HCT116 (cell line): Measurements from ENCODE around the gene STRBP. TPM values are rescaled to one million over a fixed set of nuclear protein-coding genes. Genes with fewer than 3 reads are reported as not detected.

ENCODE experiments used
- ATAC-seq: fragments of 200-7000 bp; cut with Tn5 transposase; 2 replicates; pipeline ENCODE4 v1.9.1; 2020; ENCODE audit warnings: mild to moderate bottlenecking, moderate library complexity
- BruUV-seq: library from RNA; stranded (reverse); fragments of 400-500 nt; replicated peaks from 2 replicates; lab custom pipeline; 2021; lab: Mats Ljungman, UMichigan
- CTCF ChIA-PET: fragments of 300-600 bp; sonication (Branson Sonifier 250); formaldehyde crosslinking; loops from one replicate; lab custom pipeline; 2021; ENCODE audit warnings: antibody characterized with exemption; lab: Charles Lee
- POLR2A ChIA-PET: fragments of 300-600, 350-600 bp; sonication (Branson Sonifier 250); formaldehyde crosslinking; loops from one replicate; lab custom pipeline; 2021; ENCODE audit warnings: antibody characterized with exemption; lab: Charles Lee
- RAD21 ChIA-PET, 2 experiments: fragments of 300-600 bp; sonication (Branson Sonifier 250); formaldehyde crosslinking; loops; one replicate each; lab custom pipeline; 2023; ENCODE audit warnings: low total read pairs in 2 of 2; ENCODE audit not compliant: uncharacterized antibody in 2 of 2, unreplicated experiment in 2 of 2, low non-redundant PET in 1 of 2; lab: Charles Lee
- DNase-seq: peaks from one replicate; pipeline ENCODE4 v3.0.0-alpha.2; 2010; ENCODE audit warnings: low read depth, low spot score
- H2AFZ ChIP-seq: fragments of 200-600 bp; shearing (Covaris generic), sonication (generic); 2 replicates; pipeline ENCODE4 v1.6.1; 2017; ENCODE audit warnings: low read depth, mixed run types, mixed read lengths, antibody characterized with exemption, low read length; ENCODE audit not compliant: poor library complexity, severe bottlenecking
- H3K27ac ChIP-seq: 2 replicates; pipeline ENCODE4 v1.5.1; 2012; ENCODE audit warnings: low read depth, low read length
- H3K27me3 ChIP-seq: fragments of 200-600 bp; sonication (generic); 2 replicates; pipeline ENCODE4 v1.6.1; 2016; ENCODE audit warnings: mixed run types, low read length, mixed read lengths; ENCODE audit not compliant: insufficient read depth
- H3K36me3 ChIP-seq, 2 experiments: fragments of 200-500 bp in 1 of 2; fragments of 200-600 bp in 1 of 2; sonication (Bioruptor generic) in 1 of 2; sonication (generic) in 1 of 2; 2 replicates each; pipeline versions ENCODE4 v1.5.1 to v1.6.1; 2014 to 2016; ENCODE audit warnings: low read length in 2 of 2, inconsistent platforms in 1 of 2, mixed read lengths in 1 of 2, mixed run types in 1 of 2; ENCODE audit not compliant: insufficient read depth in 2 of 2, control insufficient read depth in 1 of 2
- H3K4me1 ChIP-seq, 2 experiments: fragments of 200-600 bp in 1 of 2; sonication (generic) in 1 of 2; 2 replicates each; pipeline versions ENCODE4 v1.5.1 to v1.6.1; 2012 to 2017; ENCODE audit warnings: low read length in 2 of 2, inconsistent platforms in 1 of 2, mild to moderate bottlenecking in 1 of 2, mixed read lengths in 1 of 2, mixed run types in 1 of 2, moderate library complexity in 1 of 2; ENCODE audit not compliant: insufficient read depth in 2 of 2, control insufficient read depth in 1 of 2
- H3K4me2 ChIP-seq: fragments of 200-600 bp; sonication (generic); 2 replicates; pipeline ENCODE4 v1.6.1; 2017; ENCODE audit warnings: mixed run types, low read length, mixed read lengths
- H3K4me3 ChIP-seq, 2 experiments: fragments of 200-600 bp in 1 of 2; sonication (generic) in 1 of 2; replicated peaks in 1 of 2; 2 replicates each; pipeline ENCODE4 v1.5.1; 2011 to 2016; ENCODE audit warnings: low read length in 2 of 2, control low read depth in 1 of 2, low read depth in 1 of 2, mild to moderate bottlenecking in 1 of 2, mixed read lengths in 1 of 2, mixed run types in 1 of 2
- H3K79me2 ChIP-seq: fragments of 200-600 bp; sonication (generic); 2 replicates; pipeline ENCODE4 v1.6.1; 2017; ENCODE audit warnings: mild to moderate bottlenecking, mixed run types, low read length, moderate library complexity, mixed read lengths; ENCODE audit not compliant: insufficient read depth
- H3K9ac ChIP-seq: fragments of 200-600 bp; sonication (generic); 2 replicates; pipeline ENCODE4 v1.6.1; 2016; ENCODE audit warnings: low read length, mixed read lengths
- H3K9me2 ChIP-seq: fragments of 200-600 bp; sonication (generic), shearing (Covaris generic); 2 replicates; pipeline ENCODE4 v1.6.1; 2017; ENCODE audit warnings: mixed run types, mild to moderate bottlenecking, moderate library complexity; ENCODE audit not compliant: insufficient read depth
- H3K9me3 ChIP-seq, 2 experiments: fragments of 200-500 bp in 1 of 2; fragments of 200-600 bp in 1 of 2; sonication (Bioruptor generic) in 1 of 2; sonication (generic) in 1 of 2; 2 replicates each; pipeline ENCODE4 v1.6.1; 2014 to 2017; ENCODE audit warnings: low read length in 2 of 2, mixed read lengths in 2 of 2, inconsistent platforms in 1 of 2, low read depth in 1 of 2, mild to moderate bottlenecking in 1 of 2, mixed run types in 1 of 2, moderate library complexity in 1 of 2; ENCODE audit not compliant: control insufficient read depth in 1 of 2, insufficient read depth in 1 of 2
- H4K20me1 ChIP-seq: fragments of 200-600 bp; sonication (generic), shearing (Covaris generic); 2 replicates; pipeline ENCODE4 v1.6.1; 2017; ENCODE audit warnings: mixed run types, mild to moderate bottlenecking, moderate library complexity; ENCODE audit not compliant: insufficient read depth
- CBX3 ChIP-seq: IDR thresholded peaks from 2 replicates; pipeline ENCODE4 v1.6.1; 2012; ENCODE audit warnings: low read depth
- CEBPB ChIP-seq: IDR thresholded peaks from 2 replicates; pipeline ENCODE4 v1.6.1; 2012; ENCODE audit warnings: low read depth
- EGR1 ChIP-seq: IDR thresholded peaks from 2 replicates; pipeline ENCODE4 v1.6.1; 2012; ENCODE audit warnings: low read depth
- ELF1 ChIP-seq: IDR thresholded peaks from 2 replicates; pipeline ENCODE4 v1.6.1; 2012; ENCODE audit warnings: low read depth, borderline replicate concordance
- EZH2 ChIP-seq: fragments of 200-600 bp; sonication (generic); IDR thresholded peaks from 2 replicates; pipeline ENCODE4 v1.6.1; 2017; ENCODE audit warnings: antibody characterized with exemption, mixed run types
- EZH2phosphoT487 ChIP-seq: fragments of 200-600 bp; IDR thresholded peaks from 2 replicates; pipeline ENCODE4 v1.6.1; 2018; ENCODE audit warnings: antibody characterized with exemption, borderline replicate concordance
- FOSL1 ChIP-seq: IDR thresholded peaks from 2 replicates; pipeline ENCODE4 v1.6.1; 2012; ENCODE audit warnings: low read depth
- POLR2A ChIP-seq: IDR thresholded peaks from 2 replicates; pipeline ENCODE4 v1.7.0; 2011; ENCODE audit warnings: borderline replicate concordance; ENCODE audit not compliant: insufficient read depth, insufficient read length; ENCODE audit errors: extremely low read depth
- POLR2AphosphoS5 ChIP-seq: IDR thresholded peaks from 2 replicates; pipeline ENCODE4 v1.6.1; 2011; ENCODE audit warnings: mild to moderate bottlenecking, low read depth, low read length, moderate library complexity
- RAD21 ChIP-seq: IDR thresholded peaks from 2 replicates; pipeline ENCODE4 v1.6.1; 2012; ENCODE audit warnings: low read depth, mild to moderate bottlenecking
- SRF ChIP-seq: IDR thresholded peaks from 2 replicates; pipeline ENCODE4 v1.6.1; 2012; ENCODE audit warnings: low read depth
- YY1 ChIP-seq: IDR thresholded peaks from 2 replicates; pipeline ENCODE4 v1.6.1; 2011; ENCODE audit warnings: low read length, low read depth, moderate library complexity, mild to moderate bottlenecking; ENCODE audit not compliant: insufficient replicate concordance; ENCODE audit errors: extremely low read depth
- ZBTB33 ChIP-seq: IDR thresholded peaks from 2 replicates; pipeline ENCODE4 v1.6.1; 2011; ENCODE audit warnings: mild to moderate bottlenecking, low read length, moderate library complexity; ENCODE audit not compliant: insufficient replicate concordance; ENCODE audit errors: extremely low read depth
- ZFX ChIP-seq: fragments of 450-650 bp; IDR thresholded peaks from 2 replicates; pipeline ENCODE4 v1.6.1; 2017
- ZNF274 ChIP-seq: fragments of 200-500 bp; sonication (Bioruptor generic); IDR thresholded peaks from 2 replicates; pipeline ENCODE4 v1.6.1; 2014; ENCODE audit warnings: mild to moderate bottlenecking, low read depth, low read length, inconsistent platforms
- intact Hi-C: fragments of 100-400 bp; cut with micrococcal nuclease; formaldehyde crosslinking; loops from 2 replicates; pipeline ENCODE4 v1.10.0; 2022
- total RNA-seq: library from RNA; stranded (reverse); gene quantifications from one replicate; pipeline ENCODE4 v1.2.1, GENCODE V29; 2021; ENCODE audit not compliant: unreplicated experiment
- TF ChIP-seq, protein P1 (sequence below): IDR thresholded peaks from 2 replicates; pipeline ENCODE4 v1.6.1; 2012; ENCODE audit warnings: low read depth
- TF ChIP-seq, protein P2 (sequence below), 3 experiments: fragments of 200-600 bp in 1 of 3; sonication (generic) in 1 of 3; IDR thresholded peaks in 2 of 3; conservative IDR thresholded peaks in 1 of 3; 2 replicates each; pipeline ENCODE4 v1.5.1; 2012 to 2017; ENCODE audit warnings: low read depth in 2 of 3, low read length in 2 of 3, antibody characterized with exemption in 1 of 3, borderline replicate concordance in 1 of 3, control low read depth in 1 of 3, mild to moderate bottlenecking in 1 of 3, mixed read lengths in 1 of 3, mixed run types in 1 of 3, moderate library complexity in 1 of 3; ENCODE audit not compliant: insufficient read depth in 1 of 3
- TF ChIP-seq, protein P3 (sequence below): IDR thresholded peaks from 2 replicates; pipeline ENCODE4 v1.6.1; 2012
- TF ChIP-seq, protein P4 (sequence below): IDR thresholded peaks from 2 replicates; pipeline ENCODE4 v1.6.1; 2012

Gene STRBP
- total RNA-seq, 1 experiment from 2014 or later = 30.4 TPM

GRCh38 chr9:123208626-123209174, 59.7 kb downstream of the STRBP start:
- no TSS peak for BruUV-seq
- Histone ChIP-seq H3K4me2 (no peak overlapping the region), H3K27ac (no peak overlapping the region), H3K27me3 (no peaks in the 10 kb centered on the region), H3K4me3 (no peak overlapping the region), H3K9me3 (no peaks in the 10 kb centered on the region), H3K36me3 (no peaks in the 10 kb centered on the region), H3K4me1 (no peaks in the 10 kb centered on the region), H3K9ac (no peak overlapping the region), H3K79me2 (peaks cover 20% of the 10 kb centered on the region), H3K9me2 (no peaks in the 10 kb centered on the region), H2AFZ (no peak overlapping the region), H4K20me1 (no peaks in the 10 kb centered on the region)
- POLR2A ChIA-PET = no interaction called here
- no peak for ATAC-seq
- intact Hi-C loops = no loop called here
- RAD21 ChIA-PET = no interaction called here
- no peak for DNase-seq
- CTCF ChIA-PET = no interaction called here
- TF ChIP-seq YY1 (no peak), ZFX (no peak), EGR1 (no peak), FOSL1 (no peak), SRF (no peak), POLR2AphosphoS5 (no peak), EZH2phosphoT487 (no peak), POLR2A (no peak), RAD21 (no peak), CEBPB (no peak), ZNF274 (no peak), CBX3 (no peak), ELF1 (no peak), ZBTB33 (no peak), EZH2 (no peak)
- TF ChIP-seq, protein P1, sequence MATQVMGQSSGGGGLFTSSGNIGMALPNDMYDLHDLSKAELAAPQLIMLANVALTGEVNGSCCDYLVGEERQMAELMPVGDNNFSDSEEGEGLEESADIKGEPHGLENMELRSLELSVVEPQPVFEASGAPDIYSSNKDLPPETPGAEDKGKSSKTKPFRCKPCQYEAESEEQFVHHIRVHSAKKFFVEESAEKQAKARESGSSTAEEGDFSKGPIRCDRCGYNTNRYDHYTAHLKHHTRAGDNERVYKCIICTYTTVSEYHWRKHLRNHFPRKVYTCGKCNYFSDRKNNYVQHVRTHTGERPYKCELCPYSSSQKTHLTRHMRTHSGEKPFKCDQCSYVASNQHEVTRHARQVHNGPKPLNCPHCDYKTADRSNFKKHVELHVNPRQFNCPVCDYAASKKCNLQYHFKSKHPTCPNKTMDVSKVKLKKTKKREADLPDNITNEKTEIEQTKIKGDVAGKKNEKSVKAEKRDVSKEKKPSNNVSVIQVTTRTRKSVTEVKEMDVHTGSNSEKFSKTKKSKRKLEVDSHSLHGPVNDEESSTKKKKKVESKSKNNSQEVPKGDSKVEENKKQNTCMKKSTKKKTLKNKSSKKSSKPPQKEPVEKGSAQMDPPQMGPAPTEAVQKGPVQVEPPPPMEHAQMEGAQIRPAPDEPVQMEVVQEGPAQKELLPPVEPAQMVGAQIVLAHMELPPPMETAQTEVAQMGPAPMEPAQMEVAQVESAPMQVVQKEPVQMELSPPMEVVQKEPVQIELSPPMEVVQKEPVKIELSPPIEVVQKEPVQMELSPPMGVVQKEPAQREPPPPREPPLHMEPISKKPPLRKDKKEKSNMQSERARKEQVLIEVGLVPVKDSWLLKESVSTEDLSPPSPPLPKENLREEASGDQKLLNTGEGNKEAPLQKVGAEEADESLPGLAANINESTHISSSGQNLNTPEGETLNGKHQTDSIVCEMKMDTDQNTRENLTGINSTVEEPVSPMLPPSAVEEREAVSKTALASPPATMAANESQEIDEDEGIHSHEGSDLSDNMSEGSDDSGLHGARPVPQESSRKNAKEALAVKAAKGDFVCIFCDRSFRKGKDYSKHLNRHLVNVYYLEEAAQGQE = no peak
- TF ChIP-seq, protein P2, sequence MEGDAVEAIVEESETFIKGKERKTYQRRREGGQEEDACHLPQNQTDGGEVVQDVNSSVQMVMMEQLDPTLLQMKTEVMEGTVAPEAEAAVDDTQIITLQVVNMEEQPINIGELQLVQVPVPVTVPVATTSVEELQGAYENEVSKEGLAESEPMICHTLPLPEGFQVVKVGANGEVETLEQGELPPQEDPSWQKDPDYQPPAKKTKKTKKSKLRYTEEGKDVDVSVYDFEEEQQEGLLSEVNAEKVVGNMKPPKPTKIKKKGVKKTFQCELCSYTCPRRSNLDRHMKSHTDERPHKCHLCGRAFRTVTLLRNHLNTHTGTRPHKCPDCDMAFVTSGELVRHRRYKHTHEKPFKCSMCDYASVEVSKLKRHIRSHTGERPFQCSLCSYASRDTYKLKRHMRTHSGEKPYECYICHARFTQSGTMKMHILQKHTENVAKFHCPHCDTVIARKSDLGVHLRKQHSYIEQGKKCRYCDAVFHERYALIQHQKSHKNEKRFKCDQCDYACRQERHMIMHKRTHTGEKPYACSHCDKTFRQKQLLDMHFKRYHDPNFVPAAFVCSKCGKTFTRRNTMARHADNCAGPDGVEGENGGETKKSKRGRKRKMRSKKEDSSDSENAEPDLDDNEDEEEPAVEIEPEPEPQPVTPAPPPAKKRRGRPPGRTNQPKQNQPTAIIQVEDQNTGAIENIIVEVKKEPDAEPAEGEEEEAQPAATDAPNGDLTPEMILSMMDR (IDR thresholded peaks at IDR 0.05 in 2 of 3, conservative IDR thresholded peaks at IDR 0.05 in 1 of 3; ENCODE audit: borderline replicate concordance in 1 of 3, insufficient read depth in 1 of 3, low read depth in 2 of 3, low read length in 2 of 3) = no peak
- TF ChIP-seq, protein P3, sequence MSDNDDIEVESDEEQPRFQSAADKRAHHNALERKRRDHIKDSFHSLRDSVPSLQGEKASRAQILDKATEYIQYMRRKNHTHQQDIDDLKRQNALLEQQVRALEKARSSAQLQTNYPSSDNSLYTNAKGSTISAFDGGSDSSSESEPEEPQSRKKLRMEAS = no peak
- TF ChIP-seq, protein P4, sequence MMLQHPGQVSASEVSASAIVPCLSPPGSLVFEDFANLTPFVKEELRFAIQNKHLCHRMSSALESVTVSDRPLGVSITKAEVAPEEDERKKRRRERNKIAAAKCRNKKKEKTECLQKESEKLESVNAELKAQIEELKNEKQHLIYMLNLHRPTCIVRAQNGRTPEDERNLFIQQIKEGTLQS = no peak
